Activated T-cell treated with anti-CD3 and anti-CD28 coated beads, Interleukin-2, amount 50 U/mL, for 48 hours (primary cell): Measurements from ENCODE around the gene PLPP1.
"Not testable (repeated sequence)": the region's sequence is repeated elsewhere in the genome, so short reads cannot be mapped to it uniquely, and the experiment has no call there.

Experiments used
- DNase-seq, 2 experiments: peaks; one replicate each; pipeline ENCODE4 v3.0.0-alpha.2; 2020

PLPP1 gene

DNA sequence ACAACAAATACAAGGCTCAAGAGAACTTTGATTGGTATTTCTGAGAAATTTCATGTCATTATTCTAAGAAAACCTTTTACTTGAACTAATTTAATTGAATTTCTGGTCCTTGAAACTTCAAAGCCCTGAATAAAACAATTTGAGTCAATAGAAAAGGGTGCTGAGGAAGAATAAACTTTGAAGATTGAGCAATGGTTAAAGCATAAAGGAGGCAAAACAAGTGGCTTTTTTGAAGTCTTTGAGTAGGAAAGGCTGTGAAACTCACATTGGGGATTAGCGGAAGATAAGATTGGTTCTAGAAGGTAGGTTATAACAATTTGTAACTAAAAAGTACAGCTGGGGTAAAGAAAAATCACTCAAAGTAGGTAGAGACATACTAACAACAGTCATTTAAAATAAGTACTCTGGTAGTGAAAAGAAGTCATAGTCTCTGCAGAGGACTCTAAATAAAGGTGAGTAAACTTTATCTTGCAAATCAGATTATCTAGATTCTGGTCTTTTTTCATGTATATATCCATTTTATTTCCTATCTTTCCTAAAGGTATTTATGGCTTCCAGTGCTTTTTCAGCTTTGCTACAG, 6.4 kb upstream of the PLPP1 start:
- no peak for DNase-seq

DNA sequence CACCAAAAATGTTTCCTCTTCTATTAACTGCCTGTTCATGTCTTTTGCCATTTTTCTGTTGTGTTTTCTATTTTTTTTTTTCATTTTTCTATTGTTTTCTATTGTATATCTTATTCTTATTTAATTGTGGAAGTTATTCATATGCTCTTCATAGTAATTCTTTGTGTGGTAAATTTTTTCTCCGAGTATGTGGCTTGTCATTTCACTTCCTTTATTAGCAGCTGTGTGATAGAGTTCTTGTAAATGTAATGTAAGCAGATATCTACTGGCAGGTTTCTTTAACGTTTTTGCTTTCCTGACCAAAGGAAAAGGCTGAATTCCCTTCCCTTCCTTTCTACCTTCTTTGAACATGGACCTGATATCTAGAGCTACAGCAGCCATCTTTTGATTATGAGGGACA, 5.8 kb upstream of the PLPP1 start:
- no peak for DNase-seq

DNA sequence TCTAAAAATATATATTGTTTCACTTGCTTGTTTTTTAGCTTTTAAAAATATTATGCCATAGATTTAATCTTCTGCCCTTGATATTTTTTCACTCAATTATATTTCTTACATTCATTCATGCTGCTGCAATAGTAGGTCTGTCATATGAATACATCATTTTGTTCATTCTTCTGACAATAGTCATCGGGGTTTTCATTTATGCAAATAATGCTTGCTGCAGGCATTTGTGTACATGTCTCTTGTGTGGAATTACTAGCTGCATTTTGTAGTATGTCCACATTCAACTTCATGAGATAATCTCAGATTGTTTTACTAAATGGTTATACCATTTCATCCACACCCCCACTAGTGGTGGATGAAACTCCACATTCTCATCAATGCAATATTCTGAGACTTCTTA, 5.3 kb upstream of the PLPP1 start:
- DNase-seq: no peak

DNA sequence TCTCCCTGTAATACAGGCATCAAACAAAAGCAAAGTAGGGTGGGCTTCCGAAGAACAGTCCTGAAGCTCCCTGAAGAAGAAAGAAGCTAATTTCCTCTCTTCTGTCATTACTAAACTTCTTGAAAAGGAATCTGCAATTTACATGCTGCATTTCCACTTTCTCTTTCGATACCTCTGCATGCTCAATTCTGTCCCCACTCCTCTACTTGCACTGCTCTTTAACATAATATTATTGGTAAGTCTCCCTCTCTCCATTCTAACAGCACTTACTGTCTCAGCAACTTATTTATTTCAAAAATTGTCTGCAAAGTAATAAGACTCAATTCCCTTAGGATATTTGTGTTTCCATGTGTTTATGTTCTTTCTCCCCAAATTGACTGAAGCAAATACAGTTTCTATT, 3.9 kb upstream of the PLPP1 start:
- DNase-seq: no peak

DNA sequence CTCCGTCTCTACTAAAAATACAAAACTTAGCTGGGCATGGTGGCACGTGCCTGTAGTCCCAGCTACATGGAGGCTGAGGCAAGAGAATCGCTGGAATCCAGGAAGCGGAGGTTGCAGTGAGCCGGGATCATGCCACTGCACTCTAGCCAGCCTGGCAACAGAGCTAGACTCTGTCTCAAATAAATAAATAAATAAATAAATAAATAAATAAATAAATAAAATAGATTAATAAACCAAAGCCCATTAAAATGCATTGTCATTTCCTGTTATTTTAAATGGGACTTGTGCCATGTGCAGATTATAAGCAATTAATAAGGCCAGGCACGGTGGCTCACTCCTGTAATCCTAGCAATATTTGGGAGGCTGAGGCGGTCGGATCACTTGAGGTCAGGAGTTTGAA, 2.6 kb upstream of the PLPP1 start:
- not testable (repeated sequence) for DNase-seq

DNA sequence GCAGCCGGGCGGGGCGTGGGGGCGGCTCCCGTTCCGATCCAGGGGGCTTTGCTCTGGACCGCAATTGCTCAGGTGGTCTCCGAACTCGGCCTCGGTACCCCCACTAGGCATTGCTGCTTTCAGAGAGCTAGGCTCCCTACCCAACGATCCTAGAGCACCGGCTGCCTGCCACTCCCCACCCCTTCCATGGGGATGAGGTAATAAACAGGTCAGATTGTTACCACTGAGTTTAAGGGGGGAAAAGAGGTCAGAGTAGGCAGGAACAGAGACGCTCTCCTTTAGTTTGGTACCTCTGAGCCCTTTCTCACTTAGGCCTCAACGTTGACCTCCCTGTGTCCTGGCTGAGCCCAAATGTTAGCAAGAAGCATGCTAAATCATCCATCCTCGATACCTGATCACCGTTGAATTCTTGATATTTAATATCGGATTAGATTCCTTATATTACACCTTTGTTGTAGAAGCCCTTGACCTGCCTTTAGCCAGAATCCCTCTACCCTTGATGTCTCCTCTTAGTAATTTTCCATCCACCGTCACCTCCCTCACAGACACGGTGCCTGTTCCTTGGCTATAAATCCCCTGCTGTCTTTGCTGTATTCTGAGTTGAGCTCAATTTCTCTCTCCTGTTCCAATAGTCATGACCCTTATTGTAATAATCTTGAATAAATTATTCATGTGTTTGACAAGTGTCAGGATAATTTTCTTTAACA, 588 bp upstream of the PLPP1 start:
- no peak for DNase-seq

DNA sequence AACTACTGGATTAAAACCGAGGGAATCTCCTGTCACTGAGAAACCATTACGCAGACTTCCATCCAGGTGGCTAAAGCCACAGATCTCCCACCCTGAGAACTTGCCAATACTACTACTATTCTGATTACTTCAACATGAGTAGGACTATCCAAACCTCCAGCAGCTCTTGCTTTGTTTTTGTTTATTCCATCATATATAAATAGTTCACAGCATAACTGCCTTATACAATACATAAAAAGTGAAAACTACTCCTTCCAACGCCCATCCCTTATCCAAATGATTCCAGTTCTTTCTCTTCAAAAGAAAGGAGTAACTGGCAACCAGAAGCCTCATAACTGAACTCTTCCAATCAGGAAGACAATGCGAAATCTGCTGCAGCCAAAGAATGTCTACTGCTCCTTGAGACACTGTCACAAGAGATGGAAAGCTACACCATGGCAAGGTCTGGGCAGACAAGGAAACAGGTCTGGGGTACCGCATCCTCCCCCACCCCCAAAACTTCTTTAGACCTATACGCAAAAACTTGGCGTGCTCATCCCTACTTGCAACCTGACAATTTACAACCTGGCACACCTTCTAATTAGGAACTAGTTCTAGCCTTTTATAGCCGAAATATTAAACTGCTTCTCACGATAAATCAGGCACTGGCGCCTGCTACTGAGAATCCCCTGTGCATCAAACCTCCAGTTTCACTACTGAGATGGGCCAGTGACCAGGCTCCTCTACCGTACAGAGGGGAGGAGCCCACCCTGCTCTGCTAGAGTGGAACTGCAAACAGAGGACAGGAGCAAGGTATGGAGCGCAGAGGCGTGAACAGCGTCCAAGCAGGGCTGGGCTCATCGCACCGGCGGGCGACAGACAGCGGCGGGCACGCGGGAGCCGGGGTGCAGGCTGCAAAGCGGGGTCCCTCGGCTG, 986 bp downstream of the PLPP1 start:
- DNase-seq: no peak

DNA sequence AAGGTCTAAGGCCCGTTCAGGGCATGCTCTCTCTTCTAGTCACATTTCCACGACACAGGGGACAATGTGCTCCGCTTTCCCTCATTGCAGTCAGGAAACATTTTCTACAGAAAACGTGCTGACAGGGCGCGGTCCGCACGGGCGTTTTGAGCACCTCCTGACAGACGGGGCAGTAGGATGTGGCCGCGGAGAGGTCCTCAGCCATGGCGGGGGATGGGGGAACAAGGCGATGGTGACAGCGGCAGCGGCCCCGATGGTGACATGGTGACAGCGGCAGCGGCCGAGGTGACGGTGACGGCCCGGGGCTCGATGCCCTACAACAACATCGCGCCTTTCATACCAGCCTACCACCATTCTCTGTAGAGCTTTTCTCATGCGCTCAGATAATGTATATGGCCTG, 4.1 kb downstream of the PLPP1 start:
- no peak for DNase-seq

DNA sequence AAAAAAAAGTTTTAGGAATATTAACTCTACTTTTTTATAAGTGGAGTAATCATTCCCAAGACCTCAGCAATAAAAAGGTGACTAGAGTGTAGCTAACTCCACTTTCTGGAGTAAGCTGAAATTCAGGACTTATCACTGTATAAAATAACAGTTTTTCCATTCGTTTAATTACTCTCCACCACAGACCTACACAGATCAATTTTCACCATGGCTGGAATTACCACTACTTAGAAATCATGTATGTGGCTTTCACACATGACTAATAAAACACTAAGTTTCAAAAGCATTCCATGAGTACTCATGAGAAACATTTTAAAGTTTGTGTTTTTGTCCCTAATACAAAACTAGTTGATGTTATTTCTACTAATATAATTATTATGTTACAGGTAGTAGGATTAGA, 9.9 kb downstream of the PLPP1 start:
- no peak for DNase-seq

DNA sequence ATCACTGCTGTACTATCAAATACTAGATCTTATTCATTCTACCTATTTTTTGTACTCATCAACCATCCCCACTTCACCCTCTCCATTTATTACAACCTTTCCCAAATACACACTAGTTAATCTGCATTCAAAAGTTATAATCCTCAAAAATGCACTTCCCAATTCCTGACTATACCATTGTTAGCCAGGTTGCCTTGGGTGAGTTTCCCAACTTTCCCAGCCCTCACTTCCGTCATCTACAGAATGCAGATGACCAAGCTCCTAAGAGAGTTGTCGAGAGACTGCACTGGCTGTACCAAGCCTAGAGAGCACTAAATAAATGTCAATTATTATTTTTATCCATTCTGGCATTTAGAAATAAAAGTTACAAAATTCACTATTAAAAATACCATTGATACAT, 11.5 kb downstream of the PLPP1 start:
- no peak for DNase-seq

DNA sequence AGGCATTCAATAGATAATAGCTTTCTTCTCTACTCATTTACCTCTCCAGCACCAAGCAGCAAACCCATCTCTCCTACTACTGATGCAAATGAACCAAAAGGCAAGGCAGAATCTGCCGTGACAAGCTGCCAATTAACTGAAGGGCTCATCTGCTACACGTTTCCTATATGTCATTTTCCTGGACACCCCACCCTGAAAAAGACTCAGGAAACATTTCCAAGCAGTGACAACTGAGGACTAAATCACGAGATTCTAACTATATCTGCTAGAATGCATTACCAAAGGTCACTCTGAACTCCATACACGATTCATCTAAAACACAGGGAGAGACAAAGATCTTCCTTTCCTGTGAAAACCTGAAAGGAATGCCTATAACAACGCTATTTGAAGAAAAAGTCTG, 12.9 kb downstream of the PLPP1 start:
- no peak for DNase-seq

DNA sequence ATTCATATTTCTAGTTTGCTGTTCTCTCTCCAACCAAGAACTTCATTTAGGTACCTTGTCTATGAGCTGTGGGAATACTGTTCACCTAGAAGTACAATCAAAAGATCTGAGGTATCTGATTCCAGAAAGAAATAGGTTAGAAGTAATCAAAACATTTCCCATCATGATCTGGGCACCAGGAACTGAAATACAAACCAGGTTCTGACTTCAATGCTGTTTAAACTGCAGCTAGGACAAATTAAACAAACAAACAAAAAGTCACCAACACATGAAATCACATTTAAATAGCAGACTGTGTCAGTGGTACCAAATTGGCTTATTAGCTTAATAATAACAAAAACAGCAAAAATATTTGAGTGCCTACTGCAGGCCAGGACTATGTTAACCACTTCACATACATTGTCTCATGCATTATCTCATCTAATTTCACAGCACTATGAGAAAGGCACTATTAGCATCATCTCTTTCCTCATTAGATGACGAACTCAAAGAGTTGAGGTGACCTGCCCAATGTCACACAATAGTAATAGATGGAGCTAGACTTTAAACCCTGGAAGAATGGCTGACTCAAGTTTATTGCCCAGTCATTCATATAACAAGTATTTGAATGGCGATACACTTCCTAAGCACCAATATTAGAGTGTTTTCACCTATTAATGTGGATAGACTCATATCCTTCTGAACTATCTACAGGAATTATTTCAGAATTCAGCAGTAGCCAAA, 14.5 kb downstream of the PLPP1 start:
- no peak for DNase-seq

DNA sequence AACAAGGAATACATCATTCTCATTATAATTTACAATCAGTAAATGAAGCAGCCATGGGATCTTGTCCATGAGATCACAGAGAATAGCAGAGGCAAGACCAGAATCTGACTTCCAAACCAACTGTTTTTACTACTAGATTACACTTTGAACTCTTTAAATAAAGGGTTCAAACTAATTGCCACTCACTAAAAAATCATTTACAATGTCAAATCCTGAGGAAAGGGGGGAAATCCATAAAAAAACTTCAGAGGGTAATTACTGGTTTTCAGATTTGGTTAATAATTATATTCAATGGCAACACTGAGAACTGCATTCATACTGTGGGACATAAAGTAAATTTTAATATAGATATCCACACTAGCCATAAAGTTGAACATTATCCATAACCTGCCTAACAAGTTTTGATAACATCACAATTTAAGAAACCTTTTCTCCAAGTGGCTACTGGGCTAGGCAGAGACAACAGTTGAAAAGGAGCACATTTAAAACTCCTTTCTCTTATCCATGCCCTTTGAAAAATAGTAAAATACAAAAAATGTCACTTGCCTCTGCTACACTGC, 15.9 kb downstream of the PLPP1 start:
- DNase-seq: no peak

DNA sequence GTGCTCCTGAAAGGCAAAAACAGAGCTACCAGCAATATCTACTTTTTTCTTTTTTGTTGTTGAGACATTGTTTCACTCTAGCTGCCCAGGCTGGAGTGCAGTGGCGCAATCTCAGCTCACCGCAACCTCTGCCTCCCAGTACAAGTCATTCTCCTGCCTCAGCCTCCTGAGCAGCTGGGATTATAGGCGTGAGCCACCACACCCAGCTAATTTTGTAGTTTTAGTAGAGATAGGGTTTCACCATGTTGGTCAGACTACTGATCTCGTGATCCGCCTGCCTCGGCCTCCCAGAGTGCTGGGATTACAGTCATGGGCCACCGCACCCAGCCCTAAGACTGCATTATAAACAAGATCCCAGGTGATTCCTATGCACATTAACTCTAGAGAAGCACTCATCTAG, 17.0 kb downstream of the PLPP1 start:
- no peak for DNase-seq

DNA sequence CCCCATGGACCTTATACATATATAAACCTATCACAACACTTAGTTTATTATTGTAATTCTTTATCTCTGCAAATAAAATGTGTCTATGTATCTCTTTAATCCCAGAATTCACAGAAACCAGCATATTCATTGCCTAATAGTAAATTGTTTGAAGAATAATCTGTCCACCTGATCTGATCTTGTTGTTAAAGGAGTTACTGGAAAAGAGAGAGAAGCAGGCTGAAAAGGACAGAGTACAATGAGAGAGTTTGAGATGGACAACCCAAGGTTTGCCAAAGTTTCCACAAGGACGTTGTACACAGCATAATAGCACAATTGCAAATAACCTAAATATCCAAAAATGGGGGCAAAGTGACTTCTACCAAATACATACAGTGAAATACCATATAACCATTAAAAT, 23.8 kb downstream of the PLPP1 start:
- DNase-seq: no peak

DNA sequence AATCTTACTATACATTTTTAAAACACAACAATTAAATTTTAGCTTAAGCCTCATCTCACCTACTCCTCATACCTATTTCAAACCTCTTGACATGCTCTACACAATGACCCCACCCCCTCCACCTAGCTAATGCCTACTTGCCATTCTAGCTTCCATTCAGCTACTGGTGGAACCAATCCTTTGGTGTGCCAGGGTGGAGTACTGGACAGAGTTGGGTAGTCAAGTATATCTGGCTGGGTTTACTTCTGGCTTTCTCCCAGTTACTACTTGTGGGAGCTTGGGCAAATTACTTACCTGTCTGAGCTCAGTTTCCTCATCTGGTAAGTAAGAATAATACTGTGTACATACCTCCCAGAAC, 24.3 kb downstream of the PLPP1 start:
- DNase-seq: no peak

DNA sequence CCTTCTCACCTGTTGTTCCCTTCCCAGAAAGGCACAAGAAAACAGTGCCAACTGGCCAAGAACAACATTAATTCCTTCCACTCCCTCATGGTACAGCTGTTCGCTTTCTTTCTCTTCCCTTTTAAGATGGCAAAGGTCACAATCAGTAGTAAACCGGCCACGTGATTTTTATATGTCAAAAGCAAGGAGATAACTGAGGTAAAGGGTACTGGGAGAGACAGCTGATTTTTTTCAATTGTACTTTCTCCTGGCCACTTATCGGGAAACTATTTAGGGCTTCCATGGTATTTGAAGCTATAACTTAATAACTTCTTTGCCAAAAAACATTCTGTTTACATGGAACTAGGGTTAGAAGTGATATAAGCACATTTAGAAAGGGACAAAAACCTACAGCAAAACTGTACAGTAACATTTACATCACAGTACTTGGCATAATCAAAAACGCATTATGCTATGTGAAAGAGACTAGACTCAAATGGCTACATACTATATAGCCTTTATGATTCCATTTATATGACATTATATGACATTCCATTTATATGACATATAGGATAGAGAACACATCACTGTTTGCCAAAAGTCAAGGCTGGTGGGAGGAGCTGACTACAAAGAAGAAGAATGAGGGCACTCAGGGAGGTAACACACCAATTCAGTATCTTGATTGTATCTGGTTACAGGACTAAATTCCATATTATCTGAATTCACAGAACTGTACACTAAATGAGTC, 24.8 kb downstream of the PLPP1 start:
- no peak for DNase-seq

DNA sequence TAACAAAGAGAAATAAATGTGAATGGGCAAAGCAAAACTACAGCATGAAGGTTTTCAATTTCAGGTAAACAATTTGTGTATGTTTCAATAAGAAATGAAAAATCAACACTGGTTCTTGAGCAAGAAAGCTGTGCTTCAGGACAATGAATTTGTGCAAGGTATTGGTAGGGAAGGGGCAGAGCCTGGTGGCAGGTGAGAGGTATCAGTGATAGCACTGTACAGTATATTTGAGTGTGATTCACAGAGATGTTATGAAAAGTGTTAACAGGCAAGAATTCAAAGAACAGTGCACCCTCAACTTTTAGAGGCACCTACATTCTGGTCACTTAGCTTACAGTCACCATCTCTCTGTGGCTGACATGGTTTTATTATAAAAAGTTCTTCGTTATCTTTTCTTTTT, 25.7 kb downstream of the PLPP1 start:
- DNase-seq: no peak

DNA sequence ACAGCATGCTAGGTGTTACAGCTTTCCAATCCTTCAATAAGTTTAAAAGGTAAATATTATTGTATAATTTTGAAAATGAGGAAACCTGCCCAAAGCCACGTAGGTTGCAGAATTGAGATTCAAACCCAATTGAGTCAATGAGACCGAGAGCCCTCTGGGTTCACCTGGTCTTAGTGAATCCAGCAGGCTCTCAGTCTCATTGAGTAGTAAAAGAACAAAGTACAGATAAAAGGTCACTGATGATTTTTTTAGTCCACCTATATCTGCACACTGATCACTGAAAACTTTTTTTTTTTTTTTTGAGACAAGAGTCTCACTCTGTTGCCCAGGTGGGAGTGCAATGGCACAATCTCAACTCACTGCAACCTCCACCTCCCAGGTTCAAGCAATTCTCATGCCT, 27.2 kb downstream of the PLPP1 start:
- DNase-seq: no peak

DNA sequence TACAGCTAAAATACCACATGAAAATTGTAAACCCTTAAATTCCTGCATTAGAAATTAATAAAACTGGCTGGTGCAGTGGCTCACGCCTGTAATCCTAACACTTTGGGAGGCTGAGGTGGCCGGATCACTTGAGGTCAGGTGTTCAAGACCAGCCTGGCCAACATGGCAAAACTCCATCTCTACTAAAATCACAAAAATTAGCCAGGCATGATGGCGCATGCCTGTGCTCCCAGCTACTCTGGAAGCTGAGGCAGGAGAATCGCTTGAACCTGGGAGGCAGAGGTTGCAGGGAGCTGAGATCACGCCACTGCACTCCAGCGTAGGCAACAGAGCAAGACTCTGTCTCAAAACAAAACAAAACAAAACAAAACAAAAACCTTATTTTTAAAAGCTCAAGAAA, 29.1 kb downstream of the PLPP1 start:
- DNase-seq: not testable (repeated sequence)

DNA sequence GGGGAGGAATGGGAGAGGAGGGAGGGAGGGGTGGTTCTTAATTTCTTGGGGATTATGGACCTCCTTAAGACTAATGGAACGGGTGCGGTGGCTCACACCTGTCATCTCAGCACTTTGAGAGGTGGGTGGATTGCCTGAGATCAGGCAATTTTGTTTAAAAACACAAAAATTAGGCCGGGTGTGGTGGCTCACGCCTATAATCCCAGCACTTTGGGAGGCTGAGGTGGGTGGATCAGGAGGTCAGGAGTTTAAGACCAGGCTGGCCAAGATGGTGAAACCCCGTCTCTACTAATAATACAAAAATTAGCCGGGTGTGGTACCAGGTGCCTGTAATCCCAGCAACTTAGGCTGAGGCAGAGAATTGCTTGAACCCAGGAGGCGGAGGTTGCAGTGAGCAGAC, 30.8 kb downstream of the PLPP1 start:
- DNase-seq: not testable (repeated sequence)

DNA sequence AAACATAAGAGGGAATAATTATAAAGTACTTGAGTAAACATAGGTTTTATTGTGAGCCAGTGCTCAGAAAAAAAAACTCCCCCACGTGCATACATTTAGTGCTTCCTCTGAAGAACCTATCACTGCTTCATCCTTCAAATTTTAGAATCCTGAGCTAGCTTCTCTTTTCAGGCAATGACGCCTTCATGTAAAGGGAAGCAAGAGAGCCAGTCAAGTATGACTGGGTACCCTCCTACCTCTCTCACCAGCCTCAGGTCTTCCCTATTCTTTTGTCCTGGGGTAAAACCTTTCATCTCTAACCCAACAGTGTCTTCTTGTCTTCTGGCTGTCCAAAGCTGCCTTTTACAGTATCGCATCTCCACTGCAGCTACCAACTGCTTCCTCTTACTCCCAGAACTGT, 32.0 kb downstream of the PLPP1 start:
- no peak for DNase-seq

DNA sequence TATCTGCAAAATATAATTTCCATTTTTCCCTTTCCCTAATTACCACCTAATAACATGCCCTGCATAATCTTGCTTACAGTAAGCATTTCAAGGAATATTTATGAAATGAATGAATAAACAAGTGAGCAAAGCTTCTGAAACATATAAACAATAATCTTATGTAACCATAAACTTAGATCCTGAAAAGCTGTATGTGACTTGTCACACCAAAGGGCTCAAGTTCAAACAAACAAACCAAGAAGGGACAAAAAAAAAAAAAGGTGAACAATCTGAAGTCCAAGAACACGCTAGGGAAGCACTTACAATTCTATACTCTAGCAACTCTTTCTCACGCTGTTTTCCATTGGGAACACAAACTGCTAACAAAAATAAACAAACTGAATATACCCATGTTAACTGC, 36.3 kb downstream of the PLPP1 start:
- no peak for DNase-seq
